Endothelial cell of umbilical vein (primary cell): Measurements from ENCODE around the gene BCL7C. TPM values are rescaled to one million over a fixed set of nuclear protein-coding genes. Genes with fewer than 3 reads are reported as not detected.

Experiments
- BruUV-seq: library from RNA; stranded (reverse); fragments of 400-500 nt; replicated peaks from 2 replicates; lab custom pipeline; 2021; lab: Mats Ljungman, UMichigan
- CTCF ChIA-PET: fragments of 300-600, 350-600 bp; sonication (Branson Sonifier 250); formaldehyde crosslinking; loops from one replicate; lab custom pipeline; 2021; ENCODE audit warnings: antibody characterized with exemption, inconsistent platforms; lab: Charles Lee
- POLR2A ChIA-PET: fragments of 300-600, 350-600 bp; sonication (Branson Sonifier 250); formaldehyde crosslinking; loops from one replicate; lab custom pipeline; 2021; ENCODE audit warnings: antibody characterized with exemption, inconsistent platforms; lab: Charles Lee
- DNase-seq: peaks from one replicate; pipeline ENCODE4 v3.0.0-alpha.2; 2011; ENCODE audit warnings: low read depth, low spot score
- FAIRE-seq: peaks from 2 replicates; lab custom pipeline; 2011; peaks lifted over from hg19 to GRCh38; lab: Jason Lieb, UNC
- H2AFZ ChIP-seq: 2 replicates; pipeline ENCODE4 v1.6.0; 2012; ENCODE audit warnings: low read depth, low read length, control low read depth, inconsistent platforms
- H3K27ac ChIP-seq: 2 replicates; pipeline ENCODE4 v1.5.1; 2011; ENCODE audit warnings: low read depth, mild to moderate bottlenecking, control low read depth, low read length, moderate library complexity; ENCODE audit not compliant: insufficient read depth
- H3K27me3 ChIP-seq, 2 experiments: 2 replicates each; pipeline versions ENCODE4 v1.6.0 to v1.6.1; 2011; ENCODE audit warnings: low read length in 2 of 2, mixed read lengths in 1 of 2; ENCODE audit not compliant: control insufficient read depth in 2 of 2, insufficient read depth in 2 of 2
- H3K36me3 ChIP-seq, 2 experiments: 2 replicates in 1 of 2; 3 replicates in 1 of 2; pipeline ENCODE4 v1.5.1; 2011; ENCODE audit warnings: low read length in 2 of 2, mild to moderate bottlenecking in 1 of 2, moderate library complexity in 1 of 2; ENCODE audit not compliant: control insufficient read depth in 2 of 2, insufficient read depth in 2 of 2; ENCODE audit errors: extremely low read depth in 1 of 2
- H3K4me1 ChIP-seq: 3 replicates; pipeline ENCODE4 v1.5.1; 2011; ENCODE audit warnings: mild to moderate bottlenecking, low read length; ENCODE audit not compliant: control insufficient read depth, insufficient read depth; ENCODE audit errors: extremely low read depth
- H3K4me2 ChIP-seq: 2 replicates; pipeline ENCODE4 v1.6.1; 2011; ENCODE audit warnings: low read length, control low read depth, mixed read lengths; ENCODE audit not compliant: insufficient read depth
- H3K4me3 ChIP-seq, 3 experiments: fragments of 200-600 bp in 1 of 3; sonication (generic), shearing (Covaris generic) in 1 of 3; replicated peaks in 1 of 3; 2 replicates each; pipeline ENCODE4 v1.5.1; 2011 to 2016; ENCODE audit warnings: control low read depth in 3 of 3, low read length in 3 of 3, mild to moderate bottlenecking in 2 of 3, inconsistent platforms in 1 of 3, low read depth in 1 of 3, moderate library complexity in 1 of 3; ENCODE audit not compliant: insufficient read depth in 1 of 3
- H3K79me2 ChIP-seq: 2 replicates; pipeline ENCODE4 v1.6.0; 2012; ENCODE audit warnings: low read length, inconsistent platforms; ENCODE audit not compliant: control insufficient read depth, insufficient read depth
- H3K9ac ChIP-seq: replicated peaks from 2 replicates; pipeline ENCODE3; 2011; ENCODE audit warnings: low read length, control low read depth; ENCODE audit not compliant: insufficient read depth; ENCODE audit errors: extremely low read depth
- H3K9me1 ChIP-seq: replicated peaks from 3 replicates; pipeline ENCODE4 v1.6.0; 2011; ENCODE audit warnings: mild to moderate bottlenecking, low read length; ENCODE audit not compliant: control insufficient read depth, insufficient read depth; ENCODE audit errors: extremely low read depth
- H3K9me3 ChIP-seq: replicated peaks from 2 replicates; pipeline ENCODE4 v1.5.1; 2012; ENCODE audit warnings: low read length, inconsistent platforms; ENCODE audit not compliant: control insufficient read depth, insufficient read depth
- H4K20me1 ChIP-seq: replicated peaks from 2 replicates; pipeline ENCODE3; 2011; ENCODE audit warnings: mild to moderate bottlenecking, low read length; ENCODE audit not compliant: control insufficient read depth, insufficient read depth; ENCODE audit errors: extremely low read depth
- CTCF ChIP-seq, 2 donors: IDR thresholded peaks; 1 replicate in 1 of 2; 2 replicates in 1 of 2; pipeline ENCODE4 v1.5.1; 2011; ENCODE audit warnings: low read length in 2 of 2, mild to moderate bottlenecking in 2 of 2, moderate library complexity in 2 of 2, control low read depth in 1 of 2, inconsistent platforms in 1 of 2, low read depth in 1 of 2; ENCODE audit not compliant: insufficient read depth in 1 of 2; ENCODE audit errors: extremely low read depth in 1 of 2
- EZH2 ChIP-seq: IDR thresholded peaks from 2 replicates; pipeline ENCODE4 v1.6.1; 2012; ENCODE audit warnings: borderline replicate concordance, low read depth, mild to moderate bottlenecking, moderate library complexity, low read length, inconsistent platforms; ENCODE audit not compliant: severe bottlenecking
- FOS ChIP-seq: IDR thresholded peaks from 2 replicates; pipeline ENCODE4 v1.6.1; 2011; ENCODE audit warnings: mild to moderate bottlenecking, low read length, moderate library complexity, borderline replicate concordance; ENCODE audit not compliant: insufficient read depth
- GATA2 ChIP-seq: IDR thresholded peaks from 2 replicates; pipeline ENCODE4 v1.7.0; 2011; ENCODE audit warnings: low read depth, mild to moderate bottlenecking, moderate library complexity, mixed read lengths, low read length; ENCODE audit not compliant: insufficient read length, insufficient read depth
- JUN ChIP-seq: IDR thresholded peaks from 2 replicates; pipeline ENCODE4 v1.6.1; 2011; ENCODE audit warnings: borderline replicate concordance, low read depth; ENCODE audit not compliant: insufficient read length, insufficient read depth
- MAX ChIP-seq: IDR thresholded peaks from 2 replicates; pipeline ENCODE4 v1.6.1; 2011; ENCODE audit not compliant: insufficient read depth, insufficient read length
- MYC ChIP-seq: IDR thresholded peaks from one replicate; pipeline ENCODE4 v1.6.1; 2011; ENCODE audit warnings: mild to moderate bottlenecking, low read depth, low read length
- POLR2A ChIP-seq: IDR thresholded peaks from 2 replicates; pipeline ENCODE4 v1.6.1; 2012; ENCODE audit warnings: low read depth, mild to moderate bottlenecking, control low read depth, low read length
- POLR2AphosphoS5 ChIP-seq: IDR thresholded peaks from 2 replicates; pipeline ENCODE4 v1.6.1; 2012; ENCODE audit warnings: low read depth, mild to moderate bottlenecking, control low read depth, low read length, moderate library complexity; ENCODE audit not compliant: insufficient read depth
- dilution Hi-C: fragments of 300-500 bp; cut with MboI; formaldehyde crosslinking; loops from one replicate; pipeline ENCODE4 v1.15.0; 2019; ENCODE audit warnings: low sequenced_read_pairs; ENCODE audit not compliant: extremely low pct_ligation_motif_present
- intact Hi-C: fragments of 100-400 bp; cut with micrococcal nuclease; formaldehyde crosslinking; loops from one replicate; pipeline ENCODE4 v1.10.0; 2022
- polyA plus RNA-seq, 4 experiments: library from polyadenylated mRNA; depleted of rRNA in 3 of 4; stranded (reverse) in 3 of 4; unstranded in 1 of 4; fragments of >200 nt; gene quantifications; 2 replicates each; pipeline versions ENCODE4 v1.2.1 to v1.2.3, GENCODE V29; 2011 to 2012; ENCODE audit warnings: missing spikeins in 1 of 4
- total RNA-seq: library from RNA; stranded (reverse); gene quantifications from 2 replicates; pipeline ENCODE4 v1.2.3, GENCODE V29; 2021

The BCL7C gene
- total and polyA plus RNA-seq, 2 donors (not counting 3 experiments of a cell fraction or from before 2014, with no cell fraction given) = 30.2 to 38.3 TPM

GRCh38 chr16:30900588-30900987 is 6.7 kb upstream of the BCL7C start:
- H3K9ac ChIP-seq = no peak overlapping the region
- ChIA-PET POLR2A (no interaction called here), CTCF (interaction anchor here (1.3 to 3.5 kb wide), 7 partner anchors 9 to 95 kb away, joined by 3 to 128 read pairs (median 9); no protein-coding TSS in a partner anchor)
- H3K36me3 ChIP-seq = no peaks in the 10 kb centered on the region
- H4K20me1 ChIP-seq = no peaks in the 10 kb centered on the region
- H2AFZ ChIP-seq = no peak overlapping the region
- DNase-seq = no peak
- no peak overlapping the region for H3K27ac ChIP-seq
- no TSS peak for BruUV-seq
- no peak overlapping the region for H3K4me3 ChIP-seq
- no peak for TF ChIP-seq FOS
- no peak for TF ChIP-seq JUN
- no peak for TF ChIP-seq MYC
- TF ChIP-seq MAX = no peak
- TF ChIP-seq GATA2 = no peak
- TF ChIP-seq POLR2AphosphoS5 = no peak
- no peak for TF ChIP-seq EZH2
- TF ChIP-seq CTCF (IDR thresholded peaks at IDR 0.05; ENCODE audit: extremely low read depth in 1 of 2, insufficient read depth in 1 of 2, low read depth in 1 of 2, low read length in 2 of 2) = no peak
- TF ChIP-seq POLR2A = no peak
- no peaks in the 10 kb centered on the region for H3K9me3 ChIP-seq
- FAIRE-seq = no peak
- no peak overlapping the region for H3K4me2 ChIP-seq
- H3K27me3 ChIP-seq = no peaks in the 10 kb centered on the region
- peaks cover 30% of the 10 kb centered on the region for H3K4me1 ChIP-seq
- intact Hi-C loops = no loop called here
- no peaks in the 10 kb centered on the region for H3K79me2 ChIP-seq
- dilution Hi-C loops = no loop called here
- no peaks in the 10 kb centered on the region for H3K9me1 ChIP-seq
